Gastrocnemius medialis (tissue), 4 donors: ENCODE measurements around the gene POLR2C.

ENCODE experiments used
- POLR2A ChIP-seq, 2 donors: fragments of 450-650 bp; IDR thresholded peaks; one replicate each; pipeline ENCODE4 v1.6.1; 2017; ENCODE audit warnings: antibody characterized with exemption in 2 of 2, mild to moderate bottlenecking in 2 of 2, moderate library complexity in 2 of 2
- TF ChIP-seq, protein P1 (sequence below), 5 experiments: fragments of 450-650 bp in 3 of 5; fragments of 200-600 bp in 2 of 5; sonication (generic) in 2 of 5; IDR thresholded peaks in 4 of 5; conservative IDR thresholded peaks in 1 of 5; 1 replicate in 4 of 5; 2 replicates in 1 of 5; pipeline ENCODE4 v1.5.1; 2016 to 2019; ENCODE audit warnings: antibody characterized with exemption in 5 of 5, mild to moderate bottlenecking in 3 of 5, moderate library complexity in 3 of 5

DNA sequence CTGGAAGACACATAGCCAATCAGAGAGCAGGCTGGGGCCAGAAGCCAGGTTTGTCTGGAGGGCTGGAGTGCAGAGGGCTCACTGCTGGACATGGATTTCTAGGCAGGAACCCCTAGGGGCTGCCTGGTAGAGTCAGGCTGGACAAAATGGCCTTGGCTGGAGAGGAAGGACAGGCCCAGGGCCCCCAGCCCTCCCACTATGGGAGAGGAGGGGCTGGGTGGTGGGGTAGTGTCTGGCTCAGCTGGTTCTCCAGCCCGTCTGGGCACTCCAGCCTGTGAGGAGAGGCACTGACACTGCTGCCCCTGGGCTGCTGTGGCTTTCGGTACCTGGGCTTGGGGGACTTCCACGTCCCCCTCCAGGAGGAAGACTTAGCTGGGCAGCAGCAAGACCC, 45.6 kb downstream of the POLR2C start:
- no peak for TF ChIP-seq POLR2A (IDR thresholded peaks at IDR 0.05)
- TF ChIP-seq, protein P1, sequence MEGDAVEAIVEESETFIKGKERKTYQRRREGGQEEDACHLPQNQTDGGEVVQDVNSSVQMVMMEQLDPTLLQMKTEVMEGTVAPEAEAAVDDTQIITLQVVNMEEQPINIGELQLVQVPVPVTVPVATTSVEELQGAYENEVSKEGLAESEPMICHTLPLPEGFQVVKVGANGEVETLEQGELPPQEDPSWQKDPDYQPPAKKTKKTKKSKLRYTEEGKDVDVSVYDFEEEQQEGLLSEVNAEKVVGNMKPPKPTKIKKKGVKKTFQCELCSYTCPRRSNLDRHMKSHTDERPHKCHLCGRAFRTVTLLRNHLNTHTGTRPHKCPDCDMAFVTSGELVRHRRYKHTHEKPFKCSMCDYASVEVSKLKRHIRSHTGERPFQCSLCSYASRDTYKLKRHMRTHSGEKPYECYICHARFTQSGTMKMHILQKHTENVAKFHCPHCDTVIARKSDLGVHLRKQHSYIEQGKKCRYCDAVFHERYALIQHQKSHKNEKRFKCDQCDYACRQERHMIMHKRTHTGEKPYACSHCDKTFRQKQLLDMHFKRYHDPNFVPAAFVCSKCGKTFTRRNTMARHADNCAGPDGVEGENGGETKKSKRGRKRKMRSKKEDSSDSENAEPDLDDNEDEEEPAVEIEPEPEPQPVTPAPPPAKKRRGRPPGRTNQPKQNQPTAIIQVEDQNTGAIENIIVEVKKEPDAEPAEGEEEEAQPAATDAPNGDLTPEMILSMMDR (IDR thresholded peaks at IDR 0.05 in 4 of 5, conservative IDR thresholded peaks at IDR 0.05 in 1 of 5) = no peak
